HL-60 (cell line): ENCODE data around the gene MAPK10.

Experiments
- DNase-seq, 2 experiments: peaks; one replicate each; pipeline ENCODE4 v3.0.0-alpha.2; 2010 to 2020; ENCODE audit warnings: low read depth in 1 of 2, low spot score in 1 of 2
- H3K27ac ChIP-seq: fragments of 250-450 bp; sonication (Bioruptor Pico); replicated peaks from 2 replicates; pipeline ENCODE4 v1.5.1; 2020; ENCODE audit warnings: mild to moderate bottlenecking, moderate library complexity
- H3K27me3 ChIP-seq: fragments of 250-450 bp; sonication (Bioruptor Pico); 2 replicates; pipeline ENCODE4 v1.5.1; 2021; ENCODE audit warnings: mild to moderate bottlenecking, moderate library complexity; ENCODE audit not compliant: insufficient read depth, poor library complexity, severe bottlenecking
- H3K4me3 ChIP-seq: replicated peaks from 2 replicates; pipeline ENCODE4 v1.5.1; 2011; ENCODE audit warnings: mild to moderate bottlenecking, control low read depth, low read length; ENCODE audit not compliant: insufficient read depth
- GABPA ChIP-seq: IDR thresholded peaks from 2 replicates; pipeline ENCODE4 v1.6.1; 2012; ENCODE audit warnings: low read depth
- POLR2AphosphoS5 ChIP-seq: IDR thresholded peaks from 2 replicates; pipeline ENCODE4 v1.6.1; 2012; ENCODE audit warnings: low read depth
- REST ChIP-seq: IDR thresholded peaks from 2 replicates; pipeline ENCODE4 v1.6.1; 2012; ENCODE audit warnings: low read depth; ENCODE audit not compliant: insufficient replicate concordance
- SPI1 ChIP-seq: IDR thresholded peaks from 2 replicates; pipeline ENCODE4 v1.6.1; 2012; ENCODE audit warnings: low read depth, mild to moderate bottlenecking, borderline replicate concordance
- TF ChIP-seq, protein P1 (sequence below): IDR thresholded peaks from one replicate; pipeline ENCODE4 v1.5.1; 2011; ENCODE audit warnings: low read length, control low read depth, inconsistent platforms; ENCODE audit not compliant: insufficient read depth

The MAPK10 gene

GRCh38 chr4:86122404-86122803 lies 237.4 kb downstream of the MAPK10 start:
- no peak for DNase-seq
- H3K27ac ChIP-seq: no peak overlapping the region
- no peaks in the 10 kb centered on the region for H3K27me3 ChIP-seq
- no peak overlapping the region for H3K4me3 ChIP-seq
- TF ChIP-seq POLR2AphosphoS5: no peak
- no peak for TF ChIP-seq GABPA
- TF ChIP-seq SPI1: no peak
- TF ChIP-seq, protein P1, sequence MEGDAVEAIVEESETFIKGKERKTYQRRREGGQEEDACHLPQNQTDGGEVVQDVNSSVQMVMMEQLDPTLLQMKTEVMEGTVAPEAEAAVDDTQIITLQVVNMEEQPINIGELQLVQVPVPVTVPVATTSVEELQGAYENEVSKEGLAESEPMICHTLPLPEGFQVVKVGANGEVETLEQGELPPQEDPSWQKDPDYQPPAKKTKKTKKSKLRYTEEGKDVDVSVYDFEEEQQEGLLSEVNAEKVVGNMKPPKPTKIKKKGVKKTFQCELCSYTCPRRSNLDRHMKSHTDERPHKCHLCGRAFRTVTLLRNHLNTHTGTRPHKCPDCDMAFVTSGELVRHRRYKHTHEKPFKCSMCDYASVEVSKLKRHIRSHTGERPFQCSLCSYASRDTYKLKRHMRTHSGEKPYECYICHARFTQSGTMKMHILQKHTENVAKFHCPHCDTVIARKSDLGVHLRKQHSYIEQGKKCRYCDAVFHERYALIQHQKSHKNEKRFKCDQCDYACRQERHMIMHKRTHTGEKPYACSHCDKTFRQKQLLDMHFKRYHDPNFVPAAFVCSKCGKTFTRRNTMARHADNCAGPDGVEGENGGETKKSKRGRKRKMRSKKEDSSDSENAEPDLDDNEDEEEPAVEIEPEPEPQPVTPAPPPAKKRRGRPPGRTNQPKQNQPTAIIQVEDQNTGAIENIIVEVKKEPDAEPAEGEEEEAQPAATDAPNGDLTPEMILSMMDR: no peak
- TF ChIP-seq REST: no peak

DNA sequence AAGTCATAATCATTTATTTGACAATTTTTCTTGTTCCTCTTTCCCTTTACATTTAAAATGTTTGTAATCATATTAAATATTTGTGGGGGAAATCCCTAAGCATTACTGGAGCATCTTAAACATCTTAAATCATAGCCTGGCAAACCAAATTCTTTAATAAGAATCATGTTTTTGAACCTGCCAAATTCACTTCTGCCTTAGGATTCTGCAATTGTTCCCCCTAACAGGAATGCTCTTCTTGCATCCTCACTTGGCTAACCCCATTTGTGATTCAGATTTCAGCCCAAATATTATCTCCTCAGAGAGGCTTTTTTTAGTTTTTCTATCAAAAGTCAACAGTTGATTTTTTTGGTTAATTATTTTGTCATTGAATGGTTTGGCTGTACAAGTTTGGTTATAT lies 241.1 kb downstream of the MAPK10 start:
- no peak for DNase-seq
- H3K4me3 ChIP-seq: no peak overlapping the region
- no peaks in the 10 kb centered on the region for H3K27me3 ChIP-seq
- H3K27ac ChIP-seq: no peak overlapping the region
- TF ChIP-seq SPI1 (no peak), GABPA (no peak), POLR2AphosphoS5 (no peak), REST (no peak)
- TF ChIP-seq, protein P1: no peak

GRCh38 chr4:86117705-86118302 lies 242.0 kb downstream of the MAPK10 start:
- Histone ChIP-seq H3K4me3 (no peak overlapping the region), H3K27me3 (no peaks in the 10 kb centered on the region), H3K27ac (no peak overlapping the region)
- no peak for DNase-seq
- TF ChIP-seq SPI1: no peak
- TF ChIP-seq, protein P1: no peak
- no peak for TF ChIP-seq POLR2AphosphoS5
- TF ChIP-seq REST: no peak
- TF ChIP-seq GABPA: no peak
